COR-L47 (cell line): Measurements from ENCODE around the gene ZNF570.
A peak's percentile ranks its signal among the peaks of the same experiment; 100 is the strongest.

Source experiments
- DNase-seq: peaks from one replicate; lab custom pipeline; 2025; lab: John Stamatoyannopoulos, UW

Gene ZNF570

GRCh38 chr19:37468961-37469777, at the start of gene ZNF570:
Gene ZNF570 (plus strand): TSS chr19:37469356. CDS start chr19:37470355, 999 bp downstream.
- DNase-seq, result peak; percentile 81

GRCh38 chr19:37452500-37453245, 16.5 kb upstream of the ZNF570 start:
- no peak for DNase-seq

GRCh38 chr19:37466277-37466797, 2.8 kb upstream of the ZNF570 start:
- DNase-seq, result no peak

GRCh38 chr19:37466798-37467607, 2.2 kb upstream of the ZNF570 start, which contains the start of gene ZNF569:
Gene ZNF569 (minus strand): TSS chr19:37467444. CDS start chr19:37444921, 22,523 bp downstream.
- peak; percentile 90 for DNase-seq

GRCh38 chr19:37467608-37468090, 1.5 kb upstream of the ZNF570 start:
- DNase-seq, result no peak

- no peak for DNase-seq
Measured at GRCh38 chr19:37470216-37470615, 1.1 kb downstream of the ZNF570 start.

GRCh38 chr19:37472165-37472564, 3.0 kb downstream of the ZNF570 start:
- DNase-seq, result no peak

GRCh38 chr19:37484406-37485168, 15.4 kb downstream of the ZNF570 start:
- no peak for DNase-seq

- no peak for DNase-seq
Measured at GRCh38 chr19:37492213-37492612, 23.1 kb downstream of the ZNF570 start.

GRCh38 chr19:37505958-37506386, 36.8 kb downstream of the ZNF570 start:
- DNase-seq, result no peak

GRCh38 chr19:37506387-37507166, 37.4 kb downstream of the ZNF570 start, which contains the start of gene ZNF793:
Gene ZNF793 (plus strand): TSS chr19:37506939. CDS start chr19:37523440, 16,501 bp downstream.
- peak; percentile 80 for DNase-seq

GRCh38 chr19:37507167-37507464, 38.0 kb downstream of the ZNF570 start:
- DNase-seq, result no peak

GRCh38 chr19:37511186-37511585, 42.0 kb downstream of the ZNF570 start:
- DNase-seq, result no peak

- no peak for DNase-seq
Measured at GRCh38 chr19:37511821-37512220, 42.7 kb downstream of the ZNF570 start.

- DNase-seq, result no peak
Measured at GRCh38 chr19:37513397-37513796, 44.2 kb downstream of the ZNF570 start.

GRCh38 chr19:37519890-37520289, 50.7 kb downstream of the ZNF570 start:
- no peak for DNase-seq

- no peak for DNase-seq
Measured at GRCh38 chr19:37537391-37537947, 68.3 kb downstream of the ZNF570 start.
